Measurements from ENCODE around the gene FAM216B. TPM values are rescaled to one million over a fixed set of nuclear protein-coding genes. Genes with fewer than 3 reads are reported as not detected.

The FAM216B gene
- total and polyA plus RNA-seq, 2 donors (not counting 3 experiments of a cell fraction or from before 2014, with no cell fraction given) = not detected

GRCh38 chr13:42815681-42816080, 34.3 kb downstream of the FAM216B start:
- no peaks in the 10 kb centered on the region for H3K27me3 ChIP-seq (ENCODE audit: control insufficient read depth in 2 of 2, insufficient read depth in 2 of 2, low read length in 2 of 2)
- H2AFZ ChIP-seq (ENCODE audit: low read depth, low read length) = no peak overlapping the region
- no peak overlapping the region for H3K4me3 ChIP-seq (replicated peaks in 1 of 3; ENCODE audit: insufficient read depth in 1 of 3, low read depth in 1 of 3, low read length in 3 of 3)
- DNase-seq (ENCODE audit: low read depth, low spot score) (peak; percentile 4), FAIRE-seq (no peak)
- no peaks in the 10 kb centered on the region for H3K36me3 ChIP-seq (ENCODE audit: control insufficient read depth in 2 of 2, extremely low read depth in 1 of 2, insufficient read depth in 2 of 2, low read length in 2 of 2)
- CTCF ChIA-PET = no interaction called here
- TF ChIP-seq MAX (IDR thresholded peaks at IDR 0.05; ENCODE audit: insufficient read depth, insufficient read length) = no peak
- TF ChIP-seq EZH2 (IDR thresholded peaks at IDR 0.05; ENCODE audit: borderline replicate concordance, low read depth, low read length, severe bottlenecking) = no peak
- TF ChIP-seq JUN (IDR thresholded peaks at IDR 0.05; ENCODE audit: borderline replicate concordance, insufficient read depth, insufficient read length, low read depth) = no peak
- no peak for TF ChIP-seq CTCF (IDR thresholded peaks at IDR 0.05; ENCODE audit: extremely low read depth in 1 of 2, insufficient read depth in 1 of 2, low read depth in 1 of 2, low read length in 2 of 2)
- TF ChIP-seq GATA2 (IDR thresholded peaks at IDR 0.05; ENCODE audit: insufficient read depth, insufficient read length, low read depth, low read length) = no peak
- no peak for TF ChIP-seq MYC (IDR thresholded peaks at IDR 0.05; ENCODE audit: low read depth, low read length)
- TF ChIP-seq POLR2A (IDR thresholded peaks at IDR 0.05; ENCODE audit: low read depth, low read length) = no peak
- no peak for TF ChIP-seq FOS (IDR thresholded peaks at IDR 0.05; ENCODE audit: borderline replicate concordance, insufficient read depth, low read length)
- no peak for TF ChIP-seq POLR2AphosphoS5 (IDR thresholded peaks at IDR 0.05; ENCODE audit: insufficient read depth, low read depth, low read length)
- H3K27ac ChIP-seq (ENCODE audit: insufficient read depth, low read depth, low read length) = no peak overlapping the region
- no peaks in the 10 kb centered on the region for H3K9me1 ChIP-seq (replicated peaks; ENCODE audit: control insufficient read depth, extremely low read depth, insufficient read depth, low read length)
- no peaks in the 10 kb centered on the region for H3K79me2 ChIP-seq (ENCODE audit: control insufficient read depth, insufficient read depth, low read length)
- dilution Hi-C loops (cut with MboI; ENCODE audit: extremely low pct_ligation_motif_present, low sequenced_read_pairs) (no loop called here), intact Hi-C loops (cut with micrococcal nuclease) (no loop called here)
- H3K9ac ChIP-seq (replicated peaks; ENCODE audit: extremely low read depth, insufficient read depth, low read length) = no peak overlapping the region
- POLR2A ChIA-PET = no interaction called here
- no peaks in the 10 kb centered on the region for H3K4me1 ChIP-seq (ENCODE audit: control insufficient read depth, extremely low read depth, insufficient read depth, low read length)
- no peaks in the 10 kb centered on the region for H3K9me3 ChIP-seq (replicated peaks; ENCODE audit: control insufficient read depth, insufficient read depth, low read length)
- no TSS peak for BruUV-seq (replicated peaks)
- H3K4me2 ChIP-seq (ENCODE audit: insufficient read depth, low read length) = no peak overlapping the region
- no peaks in the 10 kb centered on the region for H4K20me1 ChIP-seq (replicated peaks; ENCODE audit: control insufficient read depth, extremely low read depth, insufficient read depth, low read length)
